Measurements from ENCODE around the gene INPP5K. TPM values are rescaled to one million over a fixed set of nuclear protein-coding genes. Genes with fewer than 3 reads are reported as not detected.
A peak's percentile ranks its signal among the peaks of the same experiment; 100 is the strongest.

The INPP5K gene
- total RNA-seq, 1 experiment from 2014 or later: 36.1 TPM

- DNase-seq (ENCODE audit: low spot score): no peak
Observed at GRCh38 chr17:1506649-1507267, 9.7 kb downstream of the INPP5K start.

GRCh38 chr17:1505586-1505985 is 10.8 kb downstream of the INPP5K start:
- DNase-seq (ENCODE audit: low spot score): no peak

DNA sequence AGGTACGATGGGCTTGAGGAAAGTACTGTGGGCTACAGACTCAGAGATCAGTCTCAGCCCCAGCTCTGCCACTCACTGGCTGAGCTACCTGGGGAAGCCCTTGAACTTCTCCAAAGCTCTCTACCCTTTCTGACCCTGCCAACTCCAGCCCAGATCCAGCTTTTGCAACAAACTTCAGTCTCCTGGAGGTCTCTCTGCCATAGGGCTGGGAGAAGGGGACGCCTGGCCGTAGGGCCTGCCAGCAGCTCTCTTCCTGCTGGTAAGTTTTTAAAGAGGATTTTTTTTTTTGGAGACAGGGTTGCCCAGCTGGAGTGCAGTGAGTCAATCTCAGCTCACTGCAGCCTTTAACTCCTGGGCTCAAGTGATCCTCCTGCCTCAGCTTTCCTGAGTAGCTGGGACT is 11.5 kb downstream of the INPP5K start:
- no peak for DNase-seq (ENCODE audit: low spot score)

DNA sequence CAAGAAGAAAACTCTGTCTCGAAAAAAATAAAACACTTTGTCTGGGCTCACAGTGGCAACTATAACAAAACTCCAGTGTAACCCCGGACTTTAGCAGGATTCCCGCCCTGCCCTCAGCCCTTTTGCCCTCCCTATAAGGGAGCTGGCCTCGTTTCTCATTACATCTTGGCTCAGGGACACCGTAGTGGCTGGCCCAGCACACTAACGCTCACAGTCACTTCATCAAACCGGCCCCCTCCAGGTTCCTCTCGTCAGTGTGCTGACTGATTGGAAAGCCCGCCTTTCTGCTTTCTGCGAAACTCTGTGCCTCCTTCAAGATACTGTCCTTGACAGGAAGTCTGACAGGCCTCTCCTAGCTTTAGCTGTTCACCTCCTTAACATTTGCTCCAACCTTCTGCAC is 12.7 kb downstream of the INPP5K start:
- DNase-seq (ENCODE audit: low spot score): no peak

- no peak for DNase-seq (ENCODE audit: low spot score)
Observed at GRCh38 chr17:1498869-1499268, 17.5 kb downstream of the INPP5K start.

DNA sequence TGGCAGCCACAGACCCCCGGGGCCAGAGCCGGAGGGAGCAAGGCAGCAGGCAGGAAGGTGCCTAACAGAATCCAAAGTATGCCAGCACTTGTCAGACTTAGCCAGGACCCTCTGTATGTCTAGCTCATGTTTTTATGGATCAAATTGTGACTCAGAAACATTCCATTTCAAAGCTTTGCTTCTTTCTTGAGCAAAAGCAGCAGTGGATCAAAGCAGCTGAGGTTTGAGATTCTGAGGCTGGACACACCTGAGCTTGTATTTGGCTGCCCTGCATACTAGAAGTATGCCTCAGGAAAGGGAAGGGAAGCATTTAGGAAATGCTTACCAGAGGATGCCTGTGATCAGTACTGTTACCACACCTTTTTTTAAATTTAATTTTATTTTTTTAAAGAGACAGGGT is 18.2 kb downstream of the INPP5K start:
- no peak for DNase-seq (ENCODE audit: low spot score)

DNA sequence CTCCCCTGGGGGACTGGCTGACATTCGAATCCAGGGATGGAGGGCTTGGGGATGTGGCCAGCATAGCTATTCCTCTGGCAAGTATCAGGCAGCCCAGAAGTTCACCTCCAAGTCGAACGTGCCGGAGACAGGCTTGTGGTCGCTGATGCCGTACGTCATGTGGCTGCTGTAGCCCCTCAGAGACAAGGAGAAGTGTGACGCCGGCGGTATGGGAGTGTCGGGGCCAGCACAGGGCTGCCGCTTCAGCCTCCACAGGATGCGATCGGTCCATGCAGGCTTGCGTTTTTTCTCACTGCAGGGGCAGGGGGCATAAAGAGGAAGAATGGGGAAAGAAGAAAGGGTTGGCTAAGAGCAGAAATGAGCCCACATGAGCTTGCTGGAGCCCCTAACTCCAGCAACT is 18.6 kb downstream of the INPP5K start:
- DNase-seq (ENCODE audit: low spot score): no peak

- no peak for DNase-seq (ENCODE audit: low spot score)
Observed at GRCh38 chr17:1496869-1497268, 19.5 kb downstream of the INPP5K start.

DNA sequence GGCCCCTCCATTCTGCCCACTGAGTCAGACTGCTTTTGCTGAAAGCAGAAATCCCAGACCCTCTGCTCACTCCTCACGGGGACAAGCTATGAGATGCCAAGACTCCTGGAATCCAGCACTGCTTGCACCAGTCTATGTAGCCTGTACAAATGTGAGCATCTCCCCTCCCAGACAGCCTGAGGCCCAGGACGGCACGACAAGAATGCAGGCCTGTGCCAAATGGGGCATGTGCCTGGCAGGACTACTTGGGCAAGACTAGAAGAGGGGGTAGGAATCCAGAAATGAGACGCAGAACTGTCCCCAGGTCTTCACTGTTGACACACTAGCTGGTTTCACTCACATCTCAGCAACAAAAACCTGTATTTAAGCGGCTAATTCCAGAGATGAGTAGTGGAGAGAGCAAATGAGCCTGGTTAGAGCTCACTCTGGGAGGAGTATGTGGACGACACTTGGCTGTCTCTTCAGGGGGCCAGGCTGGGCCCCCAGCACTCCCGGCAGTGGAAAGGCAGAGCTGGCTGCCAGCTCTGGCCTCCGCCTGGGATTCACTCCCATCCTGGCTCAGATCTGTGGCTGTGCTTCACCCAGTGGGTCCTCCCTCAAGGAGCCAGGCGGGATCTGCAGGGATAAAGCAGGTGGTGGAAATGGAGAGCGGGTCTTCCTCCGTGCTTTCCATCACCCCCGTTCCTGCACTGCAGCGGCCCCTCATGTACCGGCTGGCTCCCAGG is 21.0 kb downstream of the INPP5K start:
- no peak for DNase-seq (ENCODE audit: low spot score)

- DNase-seq (ENCODE audit: low spot score): no peak
Observed at GRCh38 chr17:1494736-1495253, 21.6 kb downstream of the INPP5K start.

- DNase-seq (ENCODE audit: low spot score): no peak
Observed at GRCh38 chr17:1494203-1494602, 22.2 kb downstream of the INPP5K start.

GRCh38 chr17:1493291-1493980 is 23.0 kb downstream of the INPP5K start:
- no peak for DNase-seq (ENCODE audit: low spot score)

- DNase-seq (ENCODE audit: low spot score): no peak
Observed at GRCh38 chr17:1492249-1493206, 23.9 kb downstream of the INPP5K start, which contains the start of gene MYO1C. Gene MYO1C, minus strand, starts transcription at chr17:1492686. Its CDS starts 199 bp downstream, at chr17:1492487.

DNA sequence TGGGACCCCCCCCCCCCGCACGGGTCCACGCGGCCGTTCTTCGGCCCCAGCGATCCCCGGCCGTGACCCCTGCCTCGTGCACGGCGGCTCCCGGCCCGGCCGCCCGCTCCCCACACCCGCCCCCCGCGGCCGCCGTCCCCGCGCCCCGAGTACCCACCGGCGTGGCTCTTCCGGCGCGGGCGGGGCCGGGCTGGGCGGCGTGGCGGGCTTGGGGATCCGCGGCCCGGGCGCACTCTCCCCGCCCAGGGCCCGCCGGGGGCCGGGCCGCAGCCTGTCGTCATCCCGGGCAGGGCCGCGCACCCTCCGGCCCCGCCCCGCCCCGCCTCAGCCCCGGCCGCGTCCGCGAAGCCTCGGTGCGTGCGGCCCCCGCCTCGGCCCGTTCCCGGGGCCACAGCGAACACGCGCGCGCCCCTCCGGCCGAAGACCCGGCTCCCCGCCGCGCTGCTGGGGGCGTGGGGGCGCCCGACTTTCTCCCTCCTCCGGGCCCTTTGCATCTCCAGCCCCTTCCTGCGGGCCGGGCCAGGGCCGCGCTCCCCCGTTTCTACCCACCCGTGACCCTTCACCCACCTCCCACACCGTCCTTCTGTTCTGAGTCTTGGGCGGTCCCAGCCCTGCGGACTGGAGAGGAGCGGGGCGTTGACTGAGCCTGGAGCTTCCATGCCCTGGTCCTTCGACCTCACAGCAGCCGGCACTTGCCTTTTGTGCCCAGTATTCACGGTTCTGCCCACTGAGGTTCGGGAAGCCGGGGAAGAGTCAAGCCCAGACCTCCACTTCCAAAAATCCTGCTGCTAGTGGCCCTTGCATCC is 24.8 kb downstream of the INPP5K start:
- DNase-seq (ENCODE audit: low spot score): no peak

- DNase-seq (ENCODE audit: low spot score): no peak
Observed at GRCh38 chr17:1490643-1491442, 25.6 kb downstream of the INPP5K start.

DNA sequence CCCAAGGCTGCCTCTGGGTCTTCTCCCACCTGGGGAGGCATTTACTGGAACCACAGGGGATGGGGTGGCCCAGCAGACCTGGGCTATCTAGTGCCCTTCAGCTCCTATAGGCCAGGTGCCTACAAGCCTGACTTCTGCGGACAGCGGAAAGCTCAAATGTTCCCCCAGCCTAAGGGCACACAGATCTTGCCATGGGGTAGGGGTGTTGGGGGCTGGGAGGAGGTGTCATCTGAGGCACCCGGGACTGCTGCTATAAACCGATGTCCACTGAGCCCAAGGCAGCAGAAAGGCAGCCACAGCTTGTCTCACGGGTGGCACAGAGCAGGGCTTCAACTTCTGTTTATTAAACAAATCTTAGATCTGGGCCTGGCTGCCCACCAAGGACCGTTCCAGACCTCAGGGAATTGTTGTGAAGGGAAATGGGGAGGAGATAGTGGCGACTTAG is 27.6 kb downstream of the INPP5K start:
- DNase-seq (ENCODE audit: low spot score): no peak

DNA sequence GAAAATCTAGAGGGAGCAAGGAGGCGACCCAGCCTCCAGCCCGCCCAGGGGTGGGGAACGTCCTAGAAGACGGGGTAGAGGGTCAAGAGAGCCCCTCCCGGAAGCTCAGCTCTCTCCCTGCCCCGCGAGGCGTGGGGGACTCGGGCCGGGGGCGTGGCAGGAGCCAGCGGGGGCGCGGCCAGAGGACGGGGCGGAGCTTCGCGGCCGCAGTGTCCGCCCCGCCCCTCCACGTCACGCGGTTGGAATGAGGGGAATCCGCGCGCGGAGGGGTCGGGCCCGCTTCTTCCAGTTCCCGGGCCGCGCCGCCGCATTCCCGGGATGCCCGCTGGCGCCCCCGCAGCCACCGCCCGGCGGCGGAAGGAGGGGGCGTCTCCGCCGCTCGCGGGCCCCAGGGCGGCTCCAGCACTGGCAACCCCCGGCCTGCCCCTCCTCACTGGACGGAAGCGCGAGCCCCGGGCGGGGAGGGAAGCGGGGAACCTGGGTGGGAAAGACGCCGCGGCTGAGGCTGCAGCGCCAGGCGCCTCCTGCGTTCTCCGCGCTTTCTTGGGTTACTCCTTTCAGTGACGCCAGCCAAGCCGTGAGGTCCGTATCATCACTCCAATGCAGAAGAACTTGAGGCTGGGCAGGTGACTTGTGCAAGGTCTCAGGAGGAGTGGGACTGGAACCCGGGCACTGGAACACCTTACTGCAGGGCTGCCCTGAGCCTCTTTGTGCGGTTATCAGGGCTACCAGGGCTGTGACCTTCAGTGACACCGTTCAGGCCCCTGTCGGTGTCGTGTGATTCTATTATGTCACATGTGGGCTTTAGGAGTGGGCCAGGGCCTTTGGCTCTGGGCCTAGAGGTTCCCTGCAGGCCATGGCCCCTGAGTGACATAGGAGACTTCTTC is 28.2 kb downstream of the INPP5K start:
- peak; percentile 76 for DNase-seq (ENCODE audit: low spot score)

DNA sequence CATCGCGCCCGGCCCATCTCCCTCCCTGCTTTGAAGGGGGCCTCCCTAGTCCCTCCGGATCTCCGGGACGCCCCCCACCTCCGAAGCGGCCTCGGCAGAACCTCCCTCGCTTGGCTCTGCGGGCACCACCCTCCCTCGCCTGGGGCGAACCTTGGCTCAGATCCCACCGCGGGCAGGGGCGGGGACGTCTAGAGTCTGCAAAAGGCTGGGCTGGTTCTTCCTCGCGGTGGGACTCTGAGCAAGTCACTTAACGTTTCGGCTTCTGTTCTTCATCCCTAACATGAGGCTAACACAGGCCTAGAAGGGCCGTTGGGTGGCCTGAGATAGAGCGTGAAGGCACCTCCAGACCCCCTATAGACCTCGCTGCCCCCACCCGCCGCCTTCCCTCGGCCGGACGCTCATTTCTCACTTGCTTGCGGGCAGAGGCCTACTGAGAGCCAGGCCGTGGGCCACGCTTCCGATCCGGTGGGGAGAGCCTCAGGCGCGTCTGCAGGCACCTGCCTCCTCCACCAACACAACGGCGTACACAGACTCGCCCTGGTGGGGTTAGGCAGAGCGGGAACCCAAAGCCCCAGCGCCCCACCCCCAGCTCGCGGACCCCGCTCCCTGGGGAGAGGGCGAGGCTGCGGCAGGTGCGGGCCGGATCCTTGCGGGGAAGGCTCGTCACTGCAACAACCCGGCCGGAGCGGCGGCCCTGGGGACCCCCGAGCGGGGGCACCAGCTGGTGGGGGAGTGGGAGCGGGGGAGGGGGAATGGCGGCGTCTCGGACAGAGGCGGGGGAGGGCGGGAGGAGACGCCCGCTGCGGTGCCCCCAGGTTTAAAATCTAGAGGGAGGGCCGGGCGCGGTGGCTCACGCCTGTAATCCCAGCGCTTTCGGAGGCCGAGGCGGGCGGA is 29.4 kb downstream of the INPP5K start:
- DNase-seq (ENCODE audit: low spot score): no peak
